ENCODE results near the gene SEZ6L.

GRCh38 chr22:26431261-26431995 is 262.2 kb downstream of the SEZ6L start:
- TF ChIP-seq, protein P1, sequence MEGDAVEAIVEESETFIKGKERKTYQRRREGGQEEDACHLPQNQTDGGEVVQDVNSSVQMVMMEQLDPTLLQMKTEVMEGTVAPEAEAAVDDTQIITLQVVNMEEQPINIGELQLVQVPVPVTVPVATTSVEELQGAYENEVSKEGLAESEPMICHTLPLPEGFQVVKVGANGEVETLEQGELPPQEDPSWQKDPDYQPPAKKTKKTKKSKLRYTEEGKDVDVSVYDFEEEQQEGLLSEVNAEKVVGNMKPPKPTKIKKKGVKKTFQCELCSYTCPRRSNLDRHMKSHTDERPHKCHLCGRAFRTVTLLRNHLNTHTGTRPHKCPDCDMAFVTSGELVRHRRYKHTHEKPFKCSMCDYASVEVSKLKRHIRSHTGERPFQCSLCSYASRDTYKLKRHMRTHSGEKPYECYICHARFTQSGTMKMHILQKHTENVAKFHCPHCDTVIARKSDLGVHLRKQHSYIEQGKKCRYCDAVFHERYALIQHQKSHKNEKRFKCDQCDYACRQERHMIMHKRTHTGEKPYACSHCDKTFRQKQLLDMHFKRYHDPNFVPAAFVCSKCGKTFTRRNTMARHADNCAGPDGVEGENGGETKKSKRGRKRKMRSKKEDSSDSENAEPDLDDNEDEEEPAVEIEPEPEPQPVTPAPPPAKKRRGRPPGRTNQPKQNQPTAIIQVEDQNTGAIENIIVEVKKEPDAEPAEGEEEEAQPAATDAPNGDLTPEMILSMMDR (IDR thresholded peaks at IDR 0.05), result no peak
- TF ChIP-seq EP300 (IDR thresholded peaks at IDR 0.05; ENCODE audit: low read depth), result no peak
- no peak for TF ChIP-seq POLR2A (IDR thresholded peaks at IDR 0.05)
- TF ChIP-seq POLR2AphosphoS5 (IDR thresholded peaks at IDR 0.05), result no peak

Data from transverse colon (tissue), 4 donors.